Left colon (tissue), 2 donors: Measurements from ENCODE around the gene CCL26. TPM values are rescaled to one million over a fixed set of nuclear protein-coding genes. Genes with fewer than 3 reads are reported as not detected.

ENCODE experiments used
- ATAC-seq: fragments of 200-7000 bp; cut with Tn5 transposase; one replicate; pipeline ENCODE4 v1.9.1; 2020; ENCODE audit warnings: mild to moderate bottlenecking, moderate library complexity
- DNase-seq, 2 donors: peaks; one replicate each; pipeline ENCODE4 v3.0.0-alpha.2; 2020
- intact Hi-C, 2 donors: fragments of 100-400 bp; cut with DNase I in 1 of 2; cut with micrococcal nuclease in 1 of 2; formaldehyde crosslinking; loops; one replicate each; pipeline versions ENCODE4 v1.11.2 to v1.14.0; 2022; cut with DNase I, micrococcal nuclease
- long read RNA-seq: library from polyadenylated mRNA; unstranded; transcript quantifications from one replicate; pipeline ENCODE4 v2.0.0, GENCODE V29; 2021
- total RNA-seq, 2 donors: library from RNA; stranded (reverse); fragmentation: NEBNext Ultra II Directional; extraction: Animal tissue kit (Norgen Biotek cat#: 25700); gene quantifications; one replicate each; pipeline ENCODE4 v1.2.1, GENCODE V29; 2021
- donor health status: DM: no; HTN: no; CAD: no.
- donor health status: DM: yes; HTN: yes; CAD: no.

The CCL26 gene
- total RNA-seq: under 1 TPM in 1 of 2 donors, not detected in 1; 0.78 TPM
- long read RNA-seq, partial matches to known transcripts: 0 of 1 reads
- long read RNA-seq, other reads (novel, unspliced or antisense): 1 of 1 reads

GRCh38 chr7:75772081-75773077 is at the start of gene CCL26:
TSS of gene CCL26 (minus strand) at chr7:75772211. CDS start at chr7:75772176, 35 bp downstream.
- ATAC-seq (peak; percentile 26), DNase-seq (peak in 1 of 2 donors; percentile 38)
- intact Hi-C loops: no loop called here

- no peak for ATAC-seq
- DNase-seq: no peak
- intact Hi-C loops: no loop called here
Observed at GRCh38 chr7:75820688-75821087, 48.7 kb upstream of the CCL26 start.

DNA sequence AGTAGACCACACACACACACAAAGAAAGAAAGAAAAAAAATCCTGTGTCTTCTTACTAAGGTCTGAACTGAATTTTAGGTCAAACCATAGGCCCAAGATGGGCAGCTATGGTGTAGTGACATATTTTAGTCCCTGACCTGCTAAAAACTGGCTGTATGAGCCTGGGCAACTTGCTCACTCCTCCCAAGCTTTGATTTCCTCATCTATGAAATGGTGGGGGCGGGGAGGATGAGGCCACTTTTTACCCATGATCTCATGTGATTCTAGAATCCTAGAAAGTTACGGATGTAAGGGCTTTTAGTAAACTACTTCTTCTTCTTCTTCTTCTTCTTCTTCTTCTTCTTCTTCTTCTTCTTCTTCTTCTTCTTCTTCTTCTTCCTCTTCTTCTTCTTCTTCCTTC is 47.7 kb upstream of the CCL26 start:
- DNase-seq: peak in 1 of 2 donors; percentile 25
- intact Hi-C loops: no loop called here
- ATAC-seq: no peak

DNA sequence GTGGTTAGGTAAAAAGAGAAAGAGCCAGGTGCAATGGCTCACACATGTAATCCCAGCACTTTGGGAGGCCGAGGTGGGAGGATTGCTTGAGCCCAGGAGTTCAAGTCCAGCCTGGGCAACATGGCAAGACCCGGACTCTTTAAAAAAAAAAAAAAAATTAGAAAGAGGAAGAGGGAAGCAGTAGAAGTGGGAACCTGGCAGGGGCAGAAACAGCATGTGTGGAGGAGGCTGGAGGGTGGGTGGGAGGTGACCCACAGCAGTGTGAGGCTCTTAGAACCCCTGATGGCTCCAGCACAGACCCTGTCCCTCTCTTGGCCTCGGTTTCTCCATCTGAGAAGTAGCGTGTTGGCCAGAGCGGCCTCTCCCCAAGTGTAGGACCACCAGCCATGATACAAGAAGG is 46.5 kb upstream of the CCL26 start:
- intact Hi-C loops: no loop called here
- no peak for DNase-seq
- no peak for ATAC-seq

DNA sequence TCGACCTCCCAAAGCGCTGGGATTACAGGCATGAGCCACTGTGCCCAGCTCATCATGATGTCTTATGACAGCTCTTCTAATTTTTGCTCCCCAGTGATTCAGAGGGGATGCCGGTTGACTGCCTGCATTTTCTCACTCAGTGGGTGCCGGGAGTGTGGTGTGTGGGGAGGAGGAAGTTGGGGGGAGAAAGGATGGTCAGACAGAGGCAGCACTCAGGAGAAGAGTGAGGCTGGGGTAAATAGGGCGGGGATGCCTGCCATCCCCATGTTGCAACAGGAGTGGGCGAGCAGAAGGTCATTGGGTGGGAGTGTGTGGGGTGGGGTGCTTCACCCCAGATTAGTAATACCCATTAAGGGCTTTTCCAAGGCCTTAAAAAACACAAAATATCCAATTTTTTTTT is 45.1 kb upstream of the CCL26 start:
- intact Hi-C loops: no loop called here
- no peak for ATAC-seq
- DNase-seq: no peak

DNA sequence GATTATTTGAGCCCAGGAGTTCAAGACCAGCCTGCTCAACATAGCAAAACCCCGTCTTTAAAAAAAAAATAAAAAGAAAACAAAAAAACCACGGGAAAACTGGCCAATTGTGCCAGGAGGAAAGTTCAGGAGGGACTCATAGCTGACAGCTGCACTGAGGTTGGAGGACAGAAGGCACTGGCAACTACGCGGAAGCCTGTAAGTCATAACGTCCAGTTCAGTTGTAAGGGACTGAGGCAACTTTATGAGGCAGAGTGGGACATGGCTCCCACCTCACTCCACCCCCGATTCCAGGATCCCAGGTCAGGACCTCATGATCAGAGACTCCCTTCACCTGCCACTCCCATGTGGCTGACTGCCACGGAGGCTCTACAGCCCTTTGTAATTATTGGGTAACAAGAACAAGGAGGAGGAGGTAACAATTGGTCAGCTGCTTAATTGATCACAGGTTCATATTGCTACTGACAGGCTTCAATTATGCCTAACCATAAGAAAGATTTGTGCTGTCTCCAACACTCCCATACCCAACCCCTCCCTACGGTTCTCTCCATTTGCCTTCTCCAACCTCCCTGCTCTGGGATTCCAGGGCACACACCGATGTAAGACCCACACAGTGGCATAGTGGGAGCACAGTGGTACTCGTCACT is 43.5 kb upstream of the CCL26 start:
- intact Hi-C loops: no loop called here
- ATAC-seq: no peak
- DNase-seq: no peak

GRCh38 chr7:75814407-75814947 is 42.5 kb upstream of the CCL26 start:
- no peak for ATAC-seq
- DNase-seq: no peak
- intact Hi-C loops: no loop called here

- intact Hi-C loops: no loop called here
- ATAC-seq (no peak), DNase-seq (peak in 1 of 2 donors; percentile 17)
Observed at GRCh38 chr7:75813781-75814236, 41.8 kb upstream of the CCL26 start, which contains the start of gene CCL24. TSS of gene CCL24 (minus strand) at chr7:75813806. CDS start at chr7:75813715, 91 bp downstream.

- DNase-seq: no peak
- intact Hi-C loops: no loop called here
- no peak for ATAC-seq
Observed at GRCh38 chr7:75813084-75813483, 41.1 kb upstream of the CCL26 start.

DNA sequence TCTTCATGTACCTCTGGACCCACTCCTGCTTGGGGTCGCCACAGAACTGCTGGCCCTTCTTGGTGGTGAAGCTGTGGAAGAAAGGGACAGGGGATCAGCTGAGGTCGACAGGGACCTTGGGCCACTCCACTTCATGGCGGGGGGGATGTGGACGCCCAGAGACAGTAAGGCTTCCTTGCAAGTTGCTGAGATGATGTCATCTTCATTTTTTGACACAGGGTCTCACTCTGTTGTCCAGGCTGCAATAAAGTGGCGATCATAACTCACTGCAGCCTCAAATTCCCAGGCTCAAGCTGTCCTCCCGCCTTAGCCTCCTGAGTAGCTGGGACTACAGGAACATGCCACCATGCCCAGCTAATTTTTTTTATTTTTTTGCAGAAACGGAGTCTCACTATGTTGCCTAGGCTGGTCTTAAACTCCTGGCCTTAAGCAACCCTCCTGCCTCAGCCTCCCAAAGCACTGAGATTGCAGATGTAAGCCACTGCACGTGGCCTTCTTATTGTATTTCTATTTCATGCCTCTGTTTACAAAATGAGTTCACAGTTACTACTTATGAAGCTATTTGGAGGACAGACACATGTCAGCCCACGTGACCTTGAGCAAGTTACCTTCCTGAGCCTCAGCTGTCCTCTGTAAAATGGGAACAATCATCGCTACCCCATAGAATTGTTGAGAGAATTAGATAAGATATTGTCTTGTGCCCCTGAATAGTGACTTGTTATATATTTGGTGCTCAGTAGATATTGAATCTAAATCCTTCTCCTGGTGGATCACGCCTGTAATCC is 40.1 kb upstream of the CCL26 start:
- DNase-seq (no peak), ATAC-seq (no peak)
- intact Hi-C loops: no loop called here

GRCh38 chr7:75809396-75809795 is 37.4 kb upstream of the CCL26 start:
- ATAC-seq (no peak), DNase-seq (no peak)
- intact Hi-C loops: no loop called here

- intact Hi-C loops: no loop called here
- DNase-seq (no peak), ATAC-seq (no peak)
Observed at GRCh38 chr7:75808106-75808505, 36.1 kb upstream of the CCL26 start.

- intact Hi-C loops: no loop called here
- no peak for ATAC-seq
- no peak for DNase-seq
Observed at GRCh38 chr7:75807452-75807851, 35.4 kb upstream of the CCL26 start.

DNA sequence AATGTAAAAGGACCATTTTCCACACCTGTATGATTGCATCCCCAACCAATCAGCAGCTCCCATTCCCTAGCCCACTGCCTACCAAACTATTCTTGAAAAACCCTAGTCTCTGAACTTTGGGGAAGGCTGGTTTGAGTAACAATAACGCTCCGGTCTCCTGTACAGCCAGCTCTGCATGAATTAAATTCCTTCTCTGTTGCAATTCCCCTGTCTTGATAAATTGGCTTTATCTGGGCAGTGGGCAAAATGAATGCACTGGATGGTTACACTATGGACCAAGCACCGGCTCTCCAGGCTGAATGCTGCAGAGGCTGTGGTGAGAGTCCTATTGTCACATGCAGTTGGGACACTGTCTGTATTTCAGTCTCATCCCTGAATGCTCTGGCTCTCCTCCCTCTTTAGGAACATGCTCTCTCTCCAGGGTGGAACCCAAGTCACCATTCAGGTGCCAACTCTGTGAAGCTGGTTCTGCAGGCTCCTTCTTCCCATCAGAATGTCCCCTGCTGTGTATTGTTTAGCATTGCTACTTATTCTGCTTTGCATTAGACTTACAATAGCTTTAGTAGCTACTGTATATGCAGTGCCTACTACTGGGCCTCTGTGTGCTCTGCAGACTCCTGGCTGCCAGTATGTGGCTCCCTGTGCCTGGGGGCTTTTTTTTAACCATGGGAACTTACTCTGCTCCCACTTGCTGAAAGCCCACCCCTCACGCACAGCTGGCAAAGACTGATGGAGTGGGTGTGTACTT is 34.7 kb upstream of the CCL26 start:
- intact Hi-C loops: no loop called here
- no peak for ATAC-seq
- DNase-seq: no peak

- intact Hi-C loops: no loop called here
- no peak for ATAC-seq
Observed at GRCh38 chr7:75804705-75805104, 32.7 kb upstream of the CCL26 start.

GRCh38 chr7:75804004-75804403 is 32.0 kb upstream of the CCL26 start:
- no peak for ATAC-seq
- intact Hi-C loops: no loop called here
- no peak for DNase-seq

More at GRCh38 chr7:75804705-75805104, 32.7 kb upstream of the CCL26 start:
- no peak for DNase-seq

GRCh38 chr7:75802552-75802821 is 30.5 kb upstream of the CCL26 start:
- intact Hi-C loops: no loop called here
- no peak for DNase-seq
- ATAC-seq: no peak

- intact Hi-C loops: no loop called here
- ATAC-seq (peak; percentile 83), DNase-seq (peak; percentile 28 to 43)
Observed at GRCh38 chr7:75798770-75799169, 26.8 kb upstream of the CCL26 start.
